ENCODE results near the gene EFCAB8. TPM values are rescaled to one million over a fixed set of nuclear protein-coding genes. Genes with fewer than 3 reads are reported as not detected.

The EFCAB8 gene
- total RNA-seq, 2 donors from 2014 or later, result 1.7 to 2.7 TPM

- Mint-ChIP-seq H3K36me3 (ENCODE audit: insufficient read depth in 2 of 2) (no peaks in the 10 kb centered on the region), H3K9me3 (peaks cover 2 to 3% of the 10 kb centered on the region in 2 donors), H3K27me3 (ENCODE audit: low read depth) (no peaks in the 10 kb centered on the region), H3K27ac (no peak overlapping the region), H3K4me1 (ENCODE audit: low read depth) (peaks cover 20% of the 10 kb centered on the region), H3K4me3 (no peak overlapping the region)
- ATAC-seq (replicated peaks in 1 of 2) (no peak), DNase-seq (no peak)
Observed at GRCh38 chr20:33005908-33006775, 147.4 kb downstream of the EFCAB8 start.

- H3K9me3 Mint-ChIP-seq, result peaks cover 2 to 3% of the 10 kb centered on the region in 2 donors
- H3K4me3 Mint-ChIP-seq, result no peak overlapping the region
- H3K4me1 Mint-ChIP-seq (ENCODE audit: low read depth), result peaks cover 15% of the 10 kb centered on the region
- H3K36me3 Mint-ChIP-seq (ENCODE audit: insufficient read depth in 2 of 2), result no peaks in the 10 kb centered on the region
- H3K27me3 Mint-ChIP-seq (ENCODE audit: low read depth), result no peaks in the 10 kb centered on the region
- DNase-seq (no peak), ATAC-seq (replicated peaks in 1 of 2) (no peak)
- H3K27ac Mint-ChIP-seq, result no peak overlapping the region
Observed at GRCh38 chr20:33006776-33007375, 148.2 kb downstream of the EFCAB8 start.

GRCh38 chr20:33007376-33008335 is 148.9 kb downstream of the EFCAB8 start, which contains the start of gene BPIFB2:
Gene BPIFB2, plus strand, starts transcription at chr20:33007704. Its CDS starts 871 bp downstream, at chr20:33008575.
- H3K9me3 Mint-ChIP-seq, result peaks cover 2 to 3% of the 10 kb centered on the region in 2 donors
- no peak for ATAC-seq (replicated peaks in 1 of 2)

GRCh38 chr20:33008336-33009213 is 149.9 kb downstream of the EFCAB8 start:
- H3K27me3 Mint-ChIP-seq (ENCODE audit: low read depth), result no peaks in the 10 kb centered on the region
- H3K4me1 Mint-ChIP-seq (ENCODE audit: low read depth), result peaks cover 11% of the 10 kb centered on the region
- peaks cover 2 to 3% of the 10 kb centered on the region in 2 donors for H3K9me3 Mint-ChIP-seq
- no peak overlapping the region for H3K27ac Mint-ChIP-seq
- ATAC-seq (replicated peaks in 1 of 2) (no peak), DNase-seq (no peak)
- H3K4me3 Mint-ChIP-seq, result no peak overlapping the region
- H3K36me3 Mint-ChIP-seq (ENCODE audit: insufficient read depth in 2 of 2), result no peaks in the 10 kb centered on the region

More at GRCh38 chr20:33007376-33008335, 148.9 kb downstream of the EFCAB8 start, which contains the start of gene BPIFB2:
- Mint-ChIP-seq H3K4me3 (no peak within 1 kb of the TSS), H3K36me3 (ENCODE audit: insufficient read depth in 2 of 2) (no peaks in the 10 kb centered on the region), H3K27ac (no peak within 1 kb of the TSS), H3K4me1 (ENCODE audit: low read depth) (peaks cover 11% of the 10 kb centered on the region), H3K27me3 (ENCODE audit: low read depth) (no peaks in the 10 kb centered on the region)
- DNase-seq, result no peak

- H3K4me3 Mint-ChIP-seq, result no peak overlapping the region
- H3K9me3 Mint-ChIP-seq, result peaks cover 2 to 3% of the 10 kb centered on the region in 2 donors
- ATAC-seq (replicated peaks in 1 of 2) (no peak), DNase-seq (no peak)
- no peaks in the 10 kb centered on the region for H3K27me3 Mint-ChIP-seq (ENCODE audit: low read depth)
- no peak overlapping the region for H3K27ac Mint-ChIP-seq
- H3K4me1 Mint-ChIP-seq (ENCODE audit: low read depth), result peaks cover 10% of the 10 kb centered on the region
- H3K36me3 Mint-ChIP-seq (ENCODE audit: insufficient read depth in 2 of 2), result no peaks in the 10 kb centered on the region
Observed at GRCh38 chr20:33009214-33010132, 150.8 kb downstream of the EFCAB8 start.

- Mint-ChIP-seq H3K9me3 (peaks cover 2 to 3% of the 10 kb centered on the region in 2 donors), H3K36me3 (ENCODE audit: insufficient read depth in 2 of 2) (no peaks in the 10 kb centered on the region), H3K4me1 (ENCODE audit: low read depth) (peaks cover 8% of the 10 kb centered on the region), H3K4me3 (no peak overlapping the region), H3K27ac (no peak overlapping the region), H3K27me3 (ENCODE audit: low read depth) (no peaks in the 10 kb centered on the region)
- ATAC-seq (replicated peaks in 1 of 2) (no peak), DNase-seq (no peak)
Observed at GRCh38 chr20:33010133-33010504, 151.4 kb downstream of the EFCAB8 start.

- DNase-seq, result no peak
- Mint-ChIP-seq H3K4me1 (ENCODE audit: low read depth) (peaks cover 3% of the 10 kb centered on the region), H3K9me3 (no peaks in the 10 kb centered on the region), H3K4me3 (no peak overlapping the region), H3K27ac (no peak overlapping the region), H3K27me3 (ENCODE audit: low read depth) (no peaks in the 10 kb centered on the region), H3K36me3 (ENCODE audit: insufficient read depth in 2 of 2) (no peaks in the 10 kb centered on the region)
- ATAC-seq (replicated peaks in 1 of 2), result no peak
Observed at GRCh38 chr20:33010674-33011449, 152.1 kb downstream of the EFCAB8 start.

Other genes starting within 250 kb of the EFCAB8 start
- gene C20orf203, start 185.0 kb upstream of the EFCAB8 start, total RNA-seq, result under 1 TPM; 0.16 to 0.17 TPM
- gene COMMD7, start 115.5 kb upstream of the EFCAB8 start, total RNA-seq, result 10 to 100 TPM; 51.8 to 62.0 TPM
- gene DNMT3B, start 96.5 kb upstream of the EFCAB8 start, total RNA-seq, result 1 to 10 TPM; 2.6 to 3.2 TPM
- 100 to 1,000 TPM in 1 of 2 donors, 10 to 100 TPM in 1; 94.6 to 100 TPM for gene MAPRE1, start 39.0 kb upstream of the EFCAB8 start, total RNA-seq
- gene SUN5, start 145.5 kb downstream of the EFCAB8 start, total RNA-seq, result not detected
- gene BPIFB2, start 148.8 kb downstream of the EFCAB8 start, total RNA-seq, result not detected
- not detected for gene BPIFB6, start 172.7 kb downstream of the EFCAB8 start, total RNA-seq
- gene BPIFB3, start 195.0 kb downstream of the EFCAB8 start, total RNA-seq, result not detected
- not detected for gene BPIFB4, start 220.7 kb downstream of the EFCAB8 start, total RNA-seq

Measured in activated T-cell treated with anti-CD3 and anti-CD28 coated beads, Interleukin-2, amount 50 U/mL, for 72 hours (primary cell).